Uterus (tissue), 2 donors: ENCODE results near the gene DDIT3.

Source experiments
- POLR2A ChIP-seq, 2 donors: fragments of 450-650 bp; IDR thresholded peaks; one replicate each; pipeline ENCODE4 v1.6.1; 2016; ENCODE audit warnings: antibody characterized with exemption in 2 of 2, mild to moderate bottlenecking in 1 of 2, moderate library complexity in 1 of 2
- TF ChIP-seq, protein P1 (sequence below), 4 experiments: fragments of 200-600 bp in 2 of 4; fragments of 450-650 bp in 2 of 4; sonication (generic) in 2 of 4; IDR thresholded peaks; one replicate each; pipeline ENCODE4 v1.5.1; 2016 to 2019; ENCODE audit warnings: antibody characterized with exemption in 4 of 4, mild to moderate bottlenecking in 2 of 4, moderate library complexity in 1 of 4

GRCh38 chr12:57473886-57474285, 46.4 kb downstream of the DDIT3 start:
- TF ChIP-seq, protein P1, sequence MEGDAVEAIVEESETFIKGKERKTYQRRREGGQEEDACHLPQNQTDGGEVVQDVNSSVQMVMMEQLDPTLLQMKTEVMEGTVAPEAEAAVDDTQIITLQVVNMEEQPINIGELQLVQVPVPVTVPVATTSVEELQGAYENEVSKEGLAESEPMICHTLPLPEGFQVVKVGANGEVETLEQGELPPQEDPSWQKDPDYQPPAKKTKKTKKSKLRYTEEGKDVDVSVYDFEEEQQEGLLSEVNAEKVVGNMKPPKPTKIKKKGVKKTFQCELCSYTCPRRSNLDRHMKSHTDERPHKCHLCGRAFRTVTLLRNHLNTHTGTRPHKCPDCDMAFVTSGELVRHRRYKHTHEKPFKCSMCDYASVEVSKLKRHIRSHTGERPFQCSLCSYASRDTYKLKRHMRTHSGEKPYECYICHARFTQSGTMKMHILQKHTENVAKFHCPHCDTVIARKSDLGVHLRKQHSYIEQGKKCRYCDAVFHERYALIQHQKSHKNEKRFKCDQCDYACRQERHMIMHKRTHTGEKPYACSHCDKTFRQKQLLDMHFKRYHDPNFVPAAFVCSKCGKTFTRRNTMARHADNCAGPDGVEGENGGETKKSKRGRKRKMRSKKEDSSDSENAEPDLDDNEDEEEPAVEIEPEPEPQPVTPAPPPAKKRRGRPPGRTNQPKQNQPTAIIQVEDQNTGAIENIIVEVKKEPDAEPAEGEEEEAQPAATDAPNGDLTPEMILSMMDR (IDR thresholded peaks at IDR 0.05) = no peak
- TF ChIP-seq POLR2A (IDR thresholded peaks at IDR 0.05) = no peak
